HL-60/S4 treated with phorbol 12-myristate 13-acetate at 8.2 ng/mL for 4 days and 3 days (cell line): ENCODE data around the gene CHRNA4.

Source experiments
- in situ Hi-C: fragments of 300-500 bp; cut with MboI; formaldehyde crosslinking; loops from 2 replicates; pipeline ENCODE4 v1.15.0; 2022; ENCODE audit warnings: low sequenced_read_pairs

CHRNA4 gene

GRCh38 chr20:63295018-63295417 is 66.1 kb downstream of the CHRNA4 start:
- in situ Hi-C loops = no loop called here

- in situ Hi-C loops = no loop called here
Measured at GRCh38 chr20:63294536-63294900, 66.6 kb downstream of the CHRNA4 start.

- in situ Hi-C loops = no loop called here
Measured at GRCh38 chr20:63293871-63294535, 67.1 kb downstream of the CHRNA4 start.

- in situ Hi-C loops = no loop called here
Measured at GRCh38 chr20:63293456-63293855, 67.7 kb downstream of the CHRNA4 start.
